ENCODE data around the gene RHOJ.

- TF ChIP-seq CTCF (conservative IDR thresholded peaks at IDR 0.05) (no peak), ZFX (IDR thresholded peaks at IDR 0.05) (no peak)
Observed at GRCh38 chr14:63282997-63283883, 79.0 kb downstream of the RHOJ start.

Measured in C4-2B (cell line).